Muscle of arm (tissue), 12 donors: ENCODE data around the gene PTPRN2. TPM values are rescaled to one million over a fixed set of nuclear protein-coding genes. Genes with fewer than 3 reads are reported as not detected.

Experiments
- DNase-seq: peaks from one replicate; pipeline ENCODE4 v3.0.0-alpha.2; 2013
- polyA plus RNA-seq, 12 donors: library from polyadenylated mRNA; unstranded; fragments of 120-200 nt; gene quantifications; one replicate each; pipeline ENCODE4 v1.2.1, GENCODE V29; 2013; ENCODE audit not compliant: insufficient read length in 12 of 12

Gene PTPRN2
- polyA plus RNA-seq, 12 donors = 1.6 to 8.7 (median 2.3) TPM; not detected in 1

DNA sequence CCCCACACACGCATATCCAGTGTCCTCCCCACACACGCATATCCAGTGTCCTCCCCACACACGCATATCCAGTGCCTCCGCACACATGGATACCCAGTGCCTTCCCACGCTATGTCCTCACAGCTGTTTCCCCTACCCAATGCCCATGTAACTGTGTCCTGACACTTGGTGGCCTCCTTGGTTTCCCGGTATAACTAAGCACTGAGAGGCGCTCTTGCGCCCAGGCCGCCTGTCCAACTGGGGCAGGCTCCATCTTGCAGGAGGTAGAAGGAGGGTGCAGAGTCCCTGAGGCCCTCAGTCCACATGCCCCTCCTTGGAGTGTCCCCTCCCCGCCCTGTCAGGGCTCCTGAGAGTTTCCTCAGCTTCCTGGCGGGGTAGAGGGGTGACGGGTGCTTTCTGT lies 715.2 kb downstream of the PTPRN2 start:
- DNase-seq = no peak

DNA sequence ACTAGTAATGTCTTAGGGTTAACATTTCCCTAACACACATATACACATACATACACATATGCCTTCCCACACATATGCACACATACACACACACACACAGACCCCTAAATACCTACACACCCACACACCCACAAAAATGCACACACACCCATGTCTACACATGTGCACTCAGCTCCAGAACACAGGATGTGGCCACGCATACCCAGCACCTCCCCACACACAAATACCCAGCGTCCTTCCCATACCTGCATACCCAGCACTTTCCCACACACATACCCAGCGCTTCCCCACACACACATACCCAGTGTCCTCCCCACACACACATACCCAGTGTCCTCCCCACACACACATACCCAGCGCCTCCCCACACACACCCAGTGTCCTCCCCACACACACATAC lies 715.9 kb downstream of the PTPRN2 start:
- no peak for DNase-seq

DNA sequence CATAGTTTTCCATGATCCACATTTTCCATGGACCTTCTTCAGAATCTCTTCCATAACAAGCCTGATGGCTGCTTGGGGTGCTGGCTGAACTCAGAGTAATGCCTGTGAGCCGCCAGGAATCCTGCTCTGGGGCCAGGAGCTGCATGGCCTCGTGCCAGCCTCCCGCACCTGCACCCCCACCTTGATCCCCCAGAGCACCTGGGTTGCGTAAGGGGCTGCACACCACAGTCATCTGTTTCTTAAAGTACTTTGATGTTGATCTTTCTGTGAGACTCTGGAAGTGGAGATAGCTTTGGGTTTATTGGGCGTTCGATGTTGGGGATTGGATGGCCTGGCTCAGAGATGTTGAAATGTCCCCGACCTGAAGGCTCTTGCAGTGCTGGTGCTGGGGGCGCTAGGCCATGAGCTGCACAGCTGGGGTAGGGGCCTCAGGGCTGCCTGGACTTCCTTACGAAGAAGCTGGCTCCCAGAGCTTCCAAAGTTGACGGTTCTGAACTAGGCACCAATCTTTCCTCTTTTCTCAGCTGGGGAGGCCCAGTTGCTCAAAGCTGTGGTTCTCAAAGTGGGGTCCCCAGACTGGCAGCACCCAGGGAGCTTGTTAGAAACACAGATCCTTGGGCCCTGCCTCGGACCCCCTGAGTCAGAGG lies 716.9 kb downstream of the PTPRN2 start:
- no peak for DNase-seq

DNA sequence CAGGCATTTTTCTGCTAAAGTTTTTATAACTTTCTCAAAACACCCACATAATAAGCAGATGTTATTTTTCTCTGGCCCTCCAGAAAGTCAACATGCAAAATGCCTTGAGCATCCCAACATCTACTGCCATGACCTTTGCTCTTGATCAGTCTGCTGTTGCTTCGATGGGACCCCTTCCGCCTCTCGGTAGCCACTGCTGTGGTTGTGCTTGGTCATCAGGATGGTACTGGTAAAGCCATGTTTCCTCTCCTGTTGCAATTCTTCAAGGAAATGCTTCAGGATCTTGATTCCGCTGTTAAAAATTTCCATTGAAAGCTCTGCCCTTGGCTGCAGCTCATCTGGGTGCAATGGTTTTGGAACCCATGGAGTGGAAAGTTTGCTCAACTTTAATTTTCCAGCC lies 717.8 kb downstream of the PTPRN2 start:
- DNase-seq = no peak

DNA sequence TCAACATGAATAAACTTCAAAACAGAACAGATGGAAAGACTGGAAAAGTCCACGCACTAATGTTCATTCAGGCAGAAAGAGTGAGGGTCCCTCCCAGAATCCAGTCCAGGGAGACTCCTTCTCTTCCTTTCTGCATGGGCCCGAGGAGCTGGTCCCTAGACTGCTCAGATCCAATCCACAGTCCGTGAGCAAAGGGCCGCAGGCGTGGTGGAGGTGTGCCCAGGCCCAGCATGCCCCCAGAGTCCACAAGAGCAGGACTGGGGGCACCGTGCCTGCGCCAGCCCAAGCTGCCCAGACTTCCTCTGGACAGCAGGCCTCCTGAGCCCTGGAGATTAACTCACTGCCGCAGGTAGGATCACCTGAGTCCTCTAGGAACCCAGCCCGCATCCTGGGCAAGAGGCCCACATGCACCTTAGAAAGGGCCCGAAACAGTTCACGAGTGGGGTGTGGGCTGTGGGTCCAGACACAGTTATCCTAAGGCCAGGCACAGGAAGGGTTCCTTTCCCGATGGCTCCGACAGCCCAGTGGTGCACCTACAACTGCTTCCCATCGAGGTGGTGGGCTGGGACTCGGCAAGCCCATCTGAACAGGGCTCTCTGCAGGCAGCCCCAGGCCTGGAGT lies 719.8 kb downstream of the PTPRN2 start:
- DNase-seq = no peak

DNA sequence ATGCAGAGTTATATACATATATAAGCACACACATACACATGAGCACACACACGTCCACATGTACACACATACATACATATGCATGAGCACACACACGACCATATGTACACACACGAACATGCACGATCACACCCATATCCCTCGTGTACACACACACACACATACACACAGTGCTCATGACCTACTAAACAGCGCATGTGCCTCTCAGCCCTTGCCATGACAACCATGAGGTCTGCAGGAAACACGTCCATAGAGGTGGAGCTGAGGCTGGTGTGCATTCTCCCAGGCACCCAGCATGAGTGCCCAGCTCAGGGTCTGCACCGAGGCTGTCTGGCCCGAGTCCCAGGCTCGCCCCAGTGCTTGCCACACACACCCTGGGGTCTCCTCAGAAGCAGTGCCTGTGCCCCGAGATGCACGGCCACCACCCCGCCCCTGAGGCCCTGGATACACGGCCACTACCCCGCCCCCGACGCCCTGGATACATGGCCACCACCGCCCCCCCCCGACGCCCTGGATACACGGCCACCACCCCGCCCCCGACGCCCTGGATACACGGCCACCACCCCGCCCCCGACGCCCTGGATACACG lies 721.2 kb downstream of the PTPRN2 start:
- no peak for DNase-seq

DNA sequence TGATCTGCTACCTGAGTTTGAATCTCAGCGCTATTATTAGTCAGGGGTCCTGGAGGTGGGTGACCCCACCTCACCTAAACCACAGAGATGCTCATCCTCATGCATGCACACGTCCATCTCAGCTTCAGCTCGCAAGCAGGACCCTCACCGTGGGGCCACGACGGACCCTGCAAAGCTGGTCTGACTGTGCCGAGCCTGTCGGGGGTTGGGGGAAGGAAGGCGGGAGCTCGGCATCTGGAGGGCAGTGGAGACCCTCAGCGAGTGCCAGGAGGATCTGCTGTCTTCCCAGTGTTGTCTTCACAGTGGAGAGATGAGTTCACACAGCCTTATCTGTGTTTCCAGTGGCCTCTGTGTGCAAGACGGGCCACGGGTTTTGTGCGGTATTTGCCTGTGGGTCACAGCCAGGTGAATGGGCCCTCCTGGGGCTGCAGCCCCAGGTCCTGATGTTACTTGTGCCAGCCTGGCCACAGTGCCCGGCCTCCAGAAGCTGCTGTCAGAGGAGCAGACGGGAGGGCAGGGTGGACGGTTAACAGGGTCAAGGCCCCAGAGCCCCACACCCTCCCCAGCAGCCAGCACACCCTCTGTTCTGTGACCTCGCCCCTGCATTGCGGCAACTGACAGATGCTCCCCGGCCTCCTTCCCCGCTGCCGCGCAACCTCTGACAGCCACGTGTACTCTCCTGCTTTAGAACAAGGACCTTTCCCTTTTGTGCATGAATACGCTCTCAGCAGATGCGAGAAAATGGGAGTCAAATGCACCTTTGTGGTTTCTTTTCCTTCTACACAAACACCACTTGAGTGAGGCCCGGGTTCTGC lies 722.1 kb downstream of the PTPRN2 start:
- no peak for DNase-seq

DNA sequence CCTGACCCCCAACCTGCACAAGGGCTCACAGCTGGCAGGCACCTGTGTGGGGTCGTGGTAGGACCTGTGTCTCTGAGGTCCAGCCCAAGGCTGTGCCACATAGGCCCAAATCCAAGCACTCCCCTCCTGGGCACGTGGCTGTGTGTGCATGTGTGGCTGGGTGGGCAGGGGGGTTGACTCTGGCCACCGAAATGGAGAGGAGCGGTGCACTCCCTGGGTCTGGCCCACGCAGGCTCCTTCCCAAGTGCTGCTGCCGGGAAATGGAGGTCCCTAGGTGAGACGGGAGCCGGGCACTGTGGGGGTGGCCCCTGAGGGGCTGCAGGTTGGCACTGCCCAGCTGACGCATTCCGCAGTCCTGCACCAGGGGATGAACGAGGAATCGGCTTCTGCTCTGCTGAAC lies 722.7 kb downstream of the PTPRN2 start:
- DNase-seq = no peak

DNA sequence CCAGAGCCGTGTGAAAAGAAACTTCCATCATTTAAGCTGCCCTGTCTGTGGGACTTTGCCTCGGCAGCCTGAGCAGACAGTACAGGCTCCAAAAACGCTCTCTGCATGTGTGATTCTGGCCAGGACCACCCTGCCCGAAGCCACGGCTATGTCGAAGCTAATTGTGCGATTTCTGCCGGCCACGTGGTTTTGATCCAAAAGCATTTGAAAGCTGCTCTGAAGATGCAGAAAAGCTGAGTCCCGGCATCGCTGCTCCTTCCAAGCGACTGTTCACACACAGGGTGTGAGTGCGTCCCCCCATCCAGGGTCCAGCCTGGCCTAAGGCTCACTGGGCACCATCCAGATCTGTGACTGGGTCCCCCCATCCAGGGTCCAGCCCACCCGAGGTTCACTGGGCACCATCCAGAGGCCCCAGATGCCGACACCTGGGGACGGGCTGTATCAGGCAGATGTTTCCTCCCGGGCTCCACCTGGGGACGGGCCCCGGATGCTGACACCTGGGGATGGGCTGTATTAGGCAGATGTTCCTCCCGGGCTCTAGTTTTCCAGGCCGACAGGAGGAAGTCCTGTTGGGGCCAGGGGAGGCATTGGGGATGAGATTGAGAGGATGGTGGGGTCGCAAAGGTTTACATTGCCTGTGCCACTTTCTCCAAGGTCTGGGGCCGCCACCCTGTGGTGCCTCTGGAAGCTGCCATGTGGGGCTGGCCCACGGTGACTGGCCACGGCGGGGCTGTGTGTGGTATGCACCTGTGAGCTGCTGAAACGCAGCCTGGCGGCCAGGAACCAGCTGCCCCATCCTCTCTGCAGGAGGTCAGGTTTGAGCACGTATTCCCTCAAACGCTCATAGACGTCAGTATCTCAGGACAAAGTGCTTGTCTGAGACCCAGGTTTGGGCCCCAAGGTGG lies 723.5 kb downstream of the PTPRN2 start:
- DNase-seq = no peak

DNA sequence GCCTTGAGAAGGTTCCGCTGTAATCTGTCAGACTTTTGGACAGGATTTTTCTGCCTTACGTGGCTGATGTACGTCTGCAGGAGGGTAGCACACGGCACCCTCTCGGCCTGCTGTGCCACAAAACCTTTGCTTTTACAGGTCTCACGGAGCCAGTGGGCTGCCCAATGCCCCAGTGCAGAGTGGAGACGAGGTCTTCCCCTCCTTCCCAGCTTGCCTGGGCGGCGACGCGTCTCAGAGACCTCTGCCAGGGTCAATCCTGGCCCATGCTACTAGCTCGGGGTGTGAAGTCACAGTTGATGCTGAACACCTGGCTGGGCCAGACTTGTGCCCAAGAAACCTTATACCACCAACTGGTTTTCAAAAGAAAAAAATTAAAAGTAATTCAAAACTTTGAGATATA lies 724.4 kb downstream of the PTPRN2 start:
- DNase-seq = no peak

DNA sequence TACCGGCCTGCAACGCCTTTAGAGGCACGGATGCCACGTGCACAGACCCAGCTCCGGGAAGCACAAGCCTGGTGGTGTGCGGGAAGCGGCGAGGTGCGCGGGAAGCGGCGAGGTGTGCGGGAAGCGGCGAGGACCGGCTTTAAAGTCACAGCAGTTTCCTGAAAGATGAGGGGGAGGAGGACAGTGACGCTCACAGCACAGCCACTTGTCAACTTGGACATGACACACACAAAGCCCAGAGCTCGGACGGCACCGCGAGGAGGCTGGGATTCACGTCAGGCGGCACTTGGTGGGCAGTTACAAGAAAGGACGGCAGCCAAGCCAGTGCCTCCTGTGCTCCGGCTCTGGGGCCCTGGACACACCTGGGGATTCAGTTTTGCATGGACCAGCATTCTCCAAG lies 724.9 kb downstream of the PTPRN2 start:
- no peak for DNase-seq

DNA sequence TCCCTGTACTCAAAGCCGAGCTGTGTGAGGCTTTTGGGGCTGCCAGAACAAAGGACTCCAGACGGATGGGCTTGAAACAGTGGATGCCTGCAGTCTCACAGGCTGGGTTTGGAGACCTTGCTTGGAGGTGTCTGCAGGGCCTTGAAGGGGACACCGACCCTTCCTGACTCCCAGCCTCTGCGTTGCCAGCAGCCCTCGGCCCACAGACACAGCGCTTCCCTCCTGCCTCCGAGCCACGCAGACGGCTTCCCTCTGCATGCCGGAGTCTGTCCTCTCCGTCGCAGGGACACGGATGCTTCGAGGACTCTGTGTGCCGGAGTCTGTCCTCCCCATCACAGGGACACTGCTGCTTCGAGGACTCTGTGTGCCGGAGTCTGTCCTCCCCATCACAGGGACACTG lies 726.1 kb downstream of the PTPRN2 start:
- no peak for DNase-seq

DNA sequence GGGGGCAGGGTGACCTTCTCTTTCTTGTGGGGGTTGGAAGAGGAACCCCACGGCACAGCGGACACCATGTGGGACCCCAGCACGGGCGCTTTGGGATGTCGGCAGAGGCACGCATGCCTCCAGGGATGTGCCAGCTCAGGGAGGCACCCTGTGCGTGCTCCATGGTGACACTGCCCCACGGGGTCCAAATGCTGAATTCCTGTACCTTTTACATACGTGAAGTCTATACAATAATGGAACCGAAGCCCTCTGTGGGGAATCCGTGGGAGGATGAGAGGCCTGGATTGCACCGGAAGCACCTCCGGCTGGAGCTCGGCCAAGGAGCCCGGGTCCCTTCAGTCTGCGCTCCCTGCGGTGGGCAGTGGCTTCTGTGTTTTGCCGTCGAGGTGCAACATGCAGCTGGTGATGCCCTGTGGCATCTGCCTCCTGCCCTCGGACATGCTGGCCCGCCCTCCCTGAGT lies 726.6 kb downstream of the PTPRN2 start:
- no peak for DNase-seq

DNA sequence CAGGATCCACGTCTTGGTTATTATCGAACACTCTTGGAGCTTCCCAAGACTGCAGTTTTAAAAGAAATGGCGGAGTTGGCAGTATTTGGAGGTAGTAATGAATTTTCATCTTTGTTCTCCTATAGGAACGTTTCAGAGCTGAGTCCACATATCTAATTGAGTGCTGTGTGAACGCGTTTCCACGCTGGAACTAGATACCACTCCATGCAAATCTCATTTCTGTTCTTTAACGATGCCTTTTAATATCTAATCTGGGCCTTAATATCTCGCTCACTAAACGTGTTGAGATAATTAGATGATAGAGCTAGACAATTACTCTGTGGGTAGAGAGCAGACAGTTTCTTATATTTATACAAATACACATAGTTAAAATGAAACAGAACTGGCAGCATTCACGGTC lies 727.2 kb downstream of the PTPRN2 start:
- no peak for DNase-seq

DNA sequence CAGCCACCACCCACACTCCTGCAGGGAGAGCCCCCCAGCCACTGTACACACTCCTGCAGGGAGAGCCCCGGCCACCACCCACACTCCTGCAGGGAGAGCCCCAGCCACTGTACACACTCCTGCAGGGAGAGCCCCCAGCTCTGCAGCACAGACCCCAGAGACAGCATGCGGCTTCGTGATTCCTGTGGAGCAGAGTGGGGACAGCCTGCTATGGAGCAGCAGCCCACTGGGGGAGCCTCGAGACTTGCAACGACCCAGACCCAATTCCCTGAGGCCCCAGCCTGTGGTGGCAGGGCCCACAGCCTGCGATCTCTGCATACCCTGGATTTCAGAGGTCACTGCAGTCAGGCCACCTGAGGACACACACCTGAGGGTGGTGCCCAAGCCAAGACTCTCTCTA lies 727.7 kb downstream of the PTPRN2 start:
- no peak for DNase-seq

DNA sequence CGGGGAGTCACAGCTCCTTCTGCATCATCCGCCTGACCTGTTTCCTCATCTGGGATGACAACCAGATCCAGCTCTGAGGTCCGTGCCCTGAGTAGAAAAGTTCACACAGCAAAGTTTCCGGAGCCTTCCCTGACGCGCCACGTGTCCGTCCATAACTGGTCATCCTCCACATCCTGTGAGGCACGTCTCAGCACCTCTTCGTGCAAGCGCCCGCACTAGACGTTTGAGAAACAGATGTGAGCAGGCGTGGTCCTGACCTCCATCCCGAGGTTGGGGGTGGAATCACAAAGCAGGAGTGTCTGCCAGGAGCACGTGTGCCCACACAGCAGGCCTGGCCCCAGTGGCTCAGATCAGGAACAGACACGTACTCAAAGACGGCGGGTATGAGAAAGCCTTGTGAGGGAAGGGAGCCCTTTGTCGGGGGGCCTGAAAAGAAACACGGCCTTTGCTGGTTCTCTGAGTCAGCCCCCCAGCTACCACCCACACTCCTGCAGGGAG lies 730.0 kb downstream of the PTPRN2 start:
- no peak for DNase-seq

DNA sequence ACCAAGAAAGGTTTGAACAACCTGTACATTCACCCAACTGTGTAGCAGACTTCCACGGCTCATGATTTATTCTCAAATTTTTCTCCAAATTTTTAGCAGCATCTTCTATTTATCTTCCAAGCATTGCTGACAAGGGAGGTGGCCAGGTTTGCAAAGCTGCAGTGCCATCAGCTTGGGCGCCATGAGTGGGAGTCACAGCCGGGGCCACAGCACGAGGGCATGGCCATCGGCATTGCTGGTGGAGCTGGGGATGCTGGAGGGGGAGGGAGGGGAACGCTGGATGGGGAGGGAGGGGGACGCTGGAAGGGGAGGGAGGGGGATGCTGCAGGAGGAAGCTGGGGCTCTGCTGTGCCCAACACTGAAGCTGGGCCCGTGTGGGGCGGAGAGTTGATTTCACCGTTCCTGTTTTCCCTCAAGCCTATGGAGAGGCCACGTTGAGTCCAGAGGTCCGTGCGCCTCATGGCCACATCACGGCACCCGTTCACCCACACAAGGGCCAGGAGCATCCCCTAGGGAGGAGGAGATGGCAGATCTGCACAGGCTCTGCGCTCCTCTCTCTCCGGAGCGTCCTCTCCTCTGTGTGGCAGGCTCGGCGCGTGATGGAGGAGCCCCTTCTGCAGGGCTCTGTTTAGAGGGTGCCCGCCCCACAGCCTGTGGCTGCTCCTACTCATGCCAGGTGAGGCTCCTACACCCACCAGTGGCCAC lies 730.6 kb downstream of the PTPRN2 start:
- no peak for DNase-seq

DNA sequence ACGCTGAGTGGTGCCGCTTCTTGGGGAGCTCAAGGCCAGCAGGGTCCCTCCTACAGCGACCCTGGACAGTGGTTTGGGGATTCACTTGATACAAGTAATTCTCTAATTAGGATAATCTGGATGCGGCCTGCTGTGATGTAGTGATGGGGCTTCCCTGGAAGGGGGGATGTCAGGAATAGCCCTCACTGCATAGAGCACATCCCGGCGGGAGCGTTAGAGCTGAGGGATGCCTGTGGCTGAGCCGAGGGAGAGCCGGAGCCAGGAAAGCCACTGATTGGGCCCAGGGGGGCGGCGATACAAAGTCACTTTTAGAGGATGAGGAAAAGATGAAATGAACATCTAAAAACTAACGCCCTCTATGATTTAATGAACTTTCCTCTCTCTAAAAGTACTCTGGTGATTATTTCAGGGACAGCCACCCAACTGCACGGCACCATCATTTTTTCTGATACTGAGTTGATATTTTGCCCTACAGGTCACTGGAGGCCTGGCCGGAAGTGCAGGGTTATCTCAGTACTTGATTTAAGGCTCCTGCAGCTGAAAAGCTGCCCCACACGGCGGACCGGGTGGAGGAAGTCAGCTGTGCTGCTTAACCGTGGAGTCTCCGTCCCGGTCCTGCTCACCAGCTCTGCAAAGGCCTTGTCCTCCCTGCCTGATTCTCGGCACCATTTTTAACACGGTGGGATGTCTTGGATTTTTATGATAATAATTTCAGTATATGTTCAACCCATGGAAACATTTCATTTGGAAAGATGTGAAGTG lies 732.0 kb downstream of the PTPRN2 start:
- DNase-seq = no peak

DNA sequence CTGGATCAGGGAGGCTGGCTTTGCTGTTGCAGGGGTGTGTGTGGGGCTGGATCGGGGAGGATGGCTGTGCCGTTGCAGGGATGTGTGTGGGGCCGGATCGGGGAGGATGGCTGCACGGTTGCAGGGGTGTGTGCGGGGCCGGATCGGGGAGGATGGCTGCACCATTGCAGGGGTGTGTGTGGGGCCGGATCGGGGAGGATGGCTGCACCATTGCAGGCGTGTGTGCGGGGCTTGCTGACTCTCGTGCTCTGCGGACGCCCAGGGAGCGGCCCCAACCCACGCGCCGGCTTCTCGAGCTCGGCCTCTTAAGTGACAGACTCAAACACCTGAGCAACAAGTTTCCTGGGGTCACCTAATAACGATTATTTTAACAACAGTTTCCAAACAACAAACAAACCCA lies 732.6 kb downstream of the PTPRN2 start:
- no peak for DNase-seq
